Suprapubic skin (tissue), 4 donors: ENCODE data around the gene DNAH5. TPM values are rescaled to one million over a fixed set of nuclear protein-coding genes. Genes with fewer than 3 reads are reported as not detected.

ENCODE experiments used
- DNase-seq, 2 donors: peaks; one replicate each; pipeline ENCODE4 v3.0.0-alpha.2; 2019; ENCODE audit warnings: low spot score in 2 of 2
- H3K27ac ChIP-seq: fragments of 200-600 bp; sonication (generic); one replicate; pipeline ENCODE4 v1.5.1; 2019
- H3K27me3 ChIP-seq: fragments of 200-600 bp; sonication (generic); one replicate; pipeline ENCODE4 v1.5.1; 2019
- H3K36me3 ChIP-seq: fragments of 200-600 bp; sonication (generic); one replicate; pipeline ENCODE4 v1.5.1; 2019
- H3K4me1 ChIP-seq: fragments of 200-600 bp; sonication (generic); one replicate; pipeline ENCODE4 v1.5.1; 2019
- H3K4me3 ChIP-seq: fragments of 200-600 bp; sonication (generic); one replicate; pipeline ENCODE4 v1.5.1; 2019; ENCODE audit warnings: mild to moderate bottlenecking
- H3K9me3 ChIP-seq: fragments of 200-600 bp; sonication (generic); one replicate; pipeline ENCODE4 v1.5.1; 2019
- CTCF ChIP-seq, 2 donors: fragments of 200-600 bp in 1 of 2; fragments of 450-650 bp in 1 of 2; sonication (generic) in 1 of 2; IDR thresholded peaks; one replicate each; pipeline ENCODE4 v1.5.1; 2016 to 2019; ENCODE audit warnings: antibody characterized with exemption in 2 of 2, mild to moderate bottlenecking in 1 of 2, moderate library complexity in 1 of 2
- EP300 ChIP-seq: sonication (generic); formaldehyde crosslinking; IDR thresholded peaks from one replicate; pipeline ENCODE4 v1.6.1; 2017; ENCODE audit warnings: antibody characterized with exemption
- POLR2A ChIP-seq, 2 donors: fragments of 450-650 bp; IDR thresholded peaks; one replicate each; pipeline ENCODE4 v1.6.1; 2017; ENCODE audit warnings: antibody characterized with exemption in 2 of 2, mild to moderate bottlenecking in 2 of 2, moderate library complexity in 2 of 2
- POLR2AphosphoS5 ChIP-seq, 3 donors: sonication (generic); formaldehyde crosslinking; IDR thresholded peaks; one replicate each; pipeline ENCODE4 v1.6.1; 2017; ENCODE audit warnings: antibody characterized with exemption in 3 of 3
- WGBS: methylation state at CpG from one replicate; pipeline ENCODE4 v1.1.5; 2018; 5-methylcytosine and 5-hydroxymethylcytosine counted together
- total RNA-seq, 4 donors: library from RNA; depleted of rRNA; stranded (reverse); fragments of >200 nt; gene quantifications; one replicate each; pipeline ENCODE4 v1.1.0, GENCODE V29; 2016

DNAH5 gene
- total RNA-seq, 4 donors from 2014 or later: 0.13 to 0.56 (median 0.18) TPM

- Histone ChIP-seq H3K27ac (no peak overlapping the region), H3K9me3 (no peaks in the 10 kb centered on the region), H3K27me3 (no peaks in the 10 kb centered on the region), H3K36me3 (no peaks in the 10 kb centered on the region), H3K4me1 (no peaks in the 10 kb centered on the region), H3K4me3 (no peak overlapping the region)
- no peak for DNase-seq
- TF ChIP-seq EP300 (no peak), POLR2AphosphoS5 (IDR thresholded peaks at IDR 0.05) (no peak), CTCF (IDR thresholded peaks at IDR 0.05) (no peak), POLR2A (IDR thresholded peaks at IDR 0.05) (no peak)
Measured at GRCh38 chr5:13865312-13865711, 79.2 kb downstream of the DNAH5 start.

DNA sequence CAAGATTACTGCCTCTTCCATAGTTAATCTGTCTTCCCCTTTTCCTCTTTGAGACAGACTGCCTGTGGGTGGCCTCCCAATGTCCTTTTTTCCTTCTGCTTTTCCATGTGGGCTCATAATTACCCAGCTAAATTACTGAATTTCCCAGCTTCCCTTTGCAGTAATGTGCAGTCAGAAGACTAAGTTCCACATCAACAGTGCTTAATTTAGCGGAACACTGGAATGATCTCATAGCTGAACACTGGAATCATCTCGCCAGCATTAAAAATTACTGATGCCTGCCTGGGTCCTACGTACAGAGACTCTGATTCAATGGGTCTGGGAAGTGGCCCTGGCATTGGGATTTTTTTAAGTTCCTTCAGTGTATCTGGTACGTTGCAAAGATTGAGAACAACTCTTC lies 84.3 kb downstream of the DNAH5 start:
- Histone ChIP-seq H3K27ac (no peak overlapping the region), H3K9me3 (no peaks in the 10 kb centered on the region), H3K4me3 (no peak overlapping the region), H3K36me3 (no peaks in the 10 kb centered on the region), H3K27me3 (no peaks in the 10 kb centered on the region), H3K4me1 (no peaks in the 10 kb centered on the region)
- TF ChIP-seq CTCF (IDR thresholded peaks at IDR 0.05) (no peak), POLR2A (IDR thresholded peaks at IDR 0.05) (no peak), POLR2AphosphoS5 (IDR thresholded peaks at IDR 0.05) (no peak), EP300 (no peak)
- DNase-seq: no peak
- WGBS: 85% methylated on average over 4 of the region's 4 CpGs

GRCh38 chr5:13859270-13860065 lies 85.0 kb downstream of the DNAH5 start:
- Histone ChIP-seq H3K36me3 (no peaks in the 10 kb centered on the region), H3K4me1 (no peaks in the 10 kb centered on the region), H3K27me3 (no peaks in the 10 kb centered on the region), H3K4me3 (no peak overlapping the region), H3K27ac (no peak overlapping the region), H3K9me3 (no peaks in the 10 kb centered on the region)
- WGBS: 63% methylated on average over 5 of the region's 5 CpGs
- TF ChIP-seq POLR2A (IDR thresholded peaks at IDR 0.05) (no peak), POLR2AphosphoS5 (IDR thresholded peaks at IDR 0.05) (no peak), CTCF (IDR thresholded peaks at IDR 0.05) (no peak), EP300 (no peak)
- DNase-seq: no peak

DNA sequence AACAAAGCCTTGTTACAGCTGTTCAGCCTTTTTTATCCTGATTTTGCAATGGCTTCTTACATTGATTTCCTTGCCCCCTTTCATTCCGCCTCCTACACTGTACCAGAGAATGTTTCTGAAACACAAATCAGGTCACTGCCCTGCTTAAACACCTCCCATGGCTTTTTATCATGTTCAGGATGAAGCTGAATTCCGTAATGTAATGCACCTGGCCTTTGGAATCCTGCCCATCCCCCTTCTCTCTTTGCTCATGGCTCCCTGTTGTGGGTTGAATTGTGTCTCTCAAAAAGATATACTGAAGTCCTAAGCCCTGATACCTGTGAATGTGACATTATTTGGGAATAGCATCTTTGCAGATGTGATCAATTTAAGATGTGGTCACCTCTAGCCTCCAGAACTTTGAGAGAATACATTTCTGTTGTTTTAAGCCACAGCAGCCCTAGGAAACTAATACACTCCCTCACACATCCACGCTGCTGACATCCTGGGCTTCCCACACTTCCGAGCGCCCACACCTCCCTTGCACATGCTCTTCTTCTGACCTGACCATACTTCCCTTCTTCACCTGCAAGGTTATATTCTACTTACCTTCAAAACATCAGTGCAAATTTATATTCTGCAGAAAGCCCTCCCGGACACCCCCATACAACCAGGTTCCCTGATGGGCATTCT lies 101.2 kb downstream of the DNAH5 start:
- Histone ChIP-seq H3K9me3 (no peaks in the 10 kb centered on the region), H3K36me3 (no peaks in the 10 kb centered on the region), H3K27ac (no peak overlapping the region), H3K4me1 (no peaks in the 10 kb centered on the region), H3K27me3 (no peaks in the 10 kb centered on the region), H3K4me3 (no peak overlapping the region)
- DNase-seq: no peak
- WGBS: 85% methylated on average over 6 of the region's 6 CpGs
- TF ChIP-seq POLR2A (IDR thresholded peaks at IDR 0.05): no peak
- no peak for TF ChIP-seq CTCF (IDR thresholded peaks at IDR 0.05)
- TF ChIP-seq POLR2AphosphoS5 (IDR thresholded peaks at IDR 0.05): no peak
- TF ChIP-seq EP300: no peak

GRCh38 chr5:13833440-13833839 lies 111.0 kb downstream of the DNAH5 start:
- Histone ChIP-seq H3K9me3 (peaks cover 3% of the 10 kb centered on the region), H3K36me3 (no peaks in the 10 kb centered on the region), H3K27me3 (no peaks in the 10 kb centered on the region), H3K4me1 (no peaks in the 10 kb centered on the region), H3K27ac (no peak overlapping the region), H3K4me3 (no peak overlapping the region)
- no peak for DNase-seq
- 79% methylated on average over 3 of the region's 3 CpGs for WGBS
- TF ChIP-seq POLR2A (IDR thresholded peaks at IDR 0.05) (no peak), CTCF (IDR thresholded peaks at IDR 0.05) (no peak), EP300 (no peak), POLR2AphosphoS5 (IDR thresholded peaks at IDR 0.05) (no peak)
